Measurements from ENCODE around the gene KDM4E.

DNA sequence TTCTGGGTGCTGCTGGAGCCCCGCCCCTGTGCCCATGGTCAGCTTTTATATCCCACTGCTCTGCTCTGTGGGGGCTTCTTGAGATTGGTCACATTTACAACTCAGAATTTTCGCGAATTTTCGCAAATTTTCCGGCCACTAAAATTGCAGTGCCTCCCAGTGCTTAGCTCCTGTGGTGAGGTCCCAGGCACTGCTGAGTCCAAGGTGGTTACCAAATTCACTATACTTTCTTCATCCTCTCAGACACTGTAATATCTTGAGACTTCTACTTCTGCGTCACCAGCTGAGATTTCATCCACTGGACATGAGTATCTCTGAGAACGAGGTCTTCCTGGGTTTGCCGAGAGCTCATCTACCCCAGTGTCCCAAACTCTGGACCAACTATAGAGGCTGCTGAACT, 32.9 kb downstream of the KDM4E start:
- TF ChIP-seq KLF1 (tag by site-specific recombination; IDR thresholded peaks at IDR 0.05) (no peak), MYNN (tag by site-specific recombination; IDR thresholded peaks at IDR 0.05; ENCODE audit: borderline replicate concordance) (no peak), SP2 (tag by site-specific recombination; IDR thresholded peaks at IDR 0.05) (no peak), ZFP41 (tag by site-specific recombination; IDR thresholded peaks at IDR 0.05; ENCODE audit: borderline replicate concordance) (no peak), HOXA7 (CRISPR knock-in tag; IDR thresholded peaks at IDR 0.05; ENCODE audit: borderline replicate concordance) (no peak), YY1 (tag by site-specific recombination; IDR thresholded peaks at IDR 0.05) (no peak), WT1 (tag by site-specific recombination; IDR thresholded peaks at IDR 0.05) (no peak), ZNF791 (tag by site-specific recombination; IDR thresholded peaks at IDR 0.05) (no peak), ZNF549 (tag by site-specific recombination; IDR thresholded peaks at IDR 0.05) (no peak), ZNF121 (tag by site-specific recombination; IDR thresholded peaks at IDR 0.05) (no peak)
- TF ChIP-seq, protein P1, sequence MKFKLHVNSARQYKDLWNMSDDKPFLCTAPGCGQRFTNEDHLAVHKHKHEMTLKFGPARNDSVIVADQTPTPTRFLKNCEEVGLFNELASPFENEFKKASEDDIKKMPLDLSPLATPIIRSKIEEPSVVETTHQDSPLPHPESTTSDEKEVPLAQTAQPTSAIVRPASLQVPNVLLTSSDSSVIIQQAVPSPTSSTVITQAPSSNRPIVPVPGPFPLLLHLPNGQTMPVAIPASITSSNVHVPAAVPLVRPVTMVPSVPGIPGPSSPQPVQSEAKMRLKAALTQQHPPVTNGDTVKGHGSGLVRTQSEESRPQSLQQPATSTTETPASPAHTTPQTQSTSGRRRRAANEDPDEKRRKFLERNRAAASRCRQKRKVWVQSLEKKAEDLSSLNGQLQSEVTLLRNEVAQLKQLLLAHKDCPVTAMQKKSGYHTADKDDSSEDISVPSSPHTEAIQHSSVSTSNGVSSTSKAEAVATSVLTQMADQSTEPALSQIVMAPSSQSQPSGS (tag by site-specific recombination; IDR thresholded peaks at IDR 0.05; ENCODE audit: low read depth), result no peak
- TF ChIP-seq, protein P2, sequence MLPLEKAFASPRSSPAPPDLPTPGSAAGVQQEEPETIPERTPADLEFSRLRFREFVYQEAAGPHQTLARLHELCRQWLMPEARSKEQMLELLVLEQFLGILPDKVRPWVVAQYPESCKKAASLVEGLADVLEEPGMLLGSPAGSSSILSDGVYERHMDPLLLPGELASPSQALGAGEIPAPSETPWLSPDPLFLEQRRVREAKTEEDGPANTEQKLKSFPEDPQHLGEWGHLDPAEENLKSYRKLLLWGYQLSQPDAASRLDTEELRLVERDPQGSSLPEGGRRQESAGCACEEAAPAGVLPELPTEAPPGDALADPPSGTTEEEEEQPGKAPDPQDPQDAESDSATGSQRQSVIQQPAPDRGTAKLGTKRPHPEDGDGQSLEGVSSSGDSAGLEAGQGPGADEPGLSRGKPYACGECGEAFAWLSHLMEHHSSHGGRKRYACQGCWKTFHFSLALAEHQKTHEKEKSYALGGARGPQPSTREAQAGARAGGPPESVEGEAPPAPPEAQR (tag by site-specific recombination; IDR thresholded peaks at IDR 0.05), result no peak
- TF ChIP-seq, protein P3, sequence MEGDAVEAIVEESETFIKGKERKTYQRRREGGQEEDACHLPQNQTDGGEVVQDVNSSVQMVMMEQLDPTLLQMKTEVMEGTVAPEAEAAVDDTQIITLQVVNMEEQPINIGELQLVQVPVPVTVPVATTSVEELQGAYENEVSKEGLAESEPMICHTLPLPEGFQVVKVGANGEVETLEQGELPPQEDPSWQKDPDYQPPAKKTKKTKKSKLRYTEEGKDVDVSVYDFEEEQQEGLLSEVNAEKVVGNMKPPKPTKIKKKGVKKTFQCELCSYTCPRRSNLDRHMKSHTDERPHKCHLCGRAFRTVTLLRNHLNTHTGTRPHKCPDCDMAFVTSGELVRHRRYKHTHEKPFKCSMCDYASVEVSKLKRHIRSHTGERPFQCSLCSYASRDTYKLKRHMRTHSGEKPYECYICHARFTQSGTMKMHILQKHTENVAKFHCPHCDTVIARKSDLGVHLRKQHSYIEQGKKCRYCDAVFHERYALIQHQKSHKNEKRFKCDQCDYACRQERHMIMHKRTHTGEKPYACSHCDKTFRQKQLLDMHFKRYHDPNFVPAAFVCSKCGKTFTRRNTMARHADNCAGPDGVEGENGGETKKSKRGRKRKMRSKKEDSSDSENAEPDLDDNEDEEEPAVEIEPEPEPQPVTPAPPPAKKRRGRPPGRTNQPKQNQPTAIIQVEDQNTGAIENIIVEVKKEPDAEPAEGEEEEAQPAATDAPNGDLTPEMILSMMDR (tag by site-specific recombination; IDR thresholded peaks at IDR 0.05), result no peak
- TF ChIP-seq, protein P4, sequence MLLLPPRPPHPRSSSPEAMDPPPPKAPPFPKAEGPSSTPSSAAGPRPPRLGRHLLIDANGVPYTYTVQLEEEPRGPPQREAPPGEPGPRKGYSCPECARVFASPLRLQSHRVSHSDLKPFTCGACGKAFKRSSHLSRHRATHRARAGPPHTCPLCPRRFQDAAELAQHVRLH (tag by site-specific recombination; IDR thresholded peaks at IDR 0.05), result no peak
